Stomach smooth muscle (tissue), 2 donors: ENCODE results near the gene SNED1.

Experiments
- H3K27ac ChIP-seq: one replicate; pipeline ENCODE4 v1.7.0; 2013; ENCODE audit warnings: mild to moderate bottlenecking, low read length, inconsistent platforms
- H3K27me3 ChIP-seq, 2 donors: one replicate each; pipeline ENCODE4 v1.7.0; 2013; ENCODE audit warnings: low read length in 2 of 2; ENCODE audit not compliant: insufficient read depth in 2 of 2, control insufficient read depth in 1 of 2
- H3K36me3 ChIP-seq, 2 donors: one replicate each; pipeline ENCODE4 v1.7.0; 2013; ENCODE audit warnings: low read length in 2 of 2; ENCODE audit not compliant: control insufficient read depth in 2 of 2, insufficient read depth in 2 of 2
- H3K4me1 ChIP-seq: one replicate; pipeline ENCODE4 v1.7.0; 2013; ENCODE audit warnings: low read length; ENCODE audit not compliant: control insufficient read depth, insufficient read depth
- H3K4me3 ChIP-seq, 2 donors: one replicate each; pipeline ENCODE4 v1.7.0; 2013; ENCODE audit warnings: low read length in 2 of 2
- H3K9ac ChIP-seq, 2 donors: one replicate each; pipeline ENCODE4 v1.7.0; 2013; ENCODE audit warnings: low read length in 2 of 2, mild to moderate bottlenecking in 1 of 2
- H3K9me3 ChIP-seq, 2 donors: one replicate each; pipeline ENCODE4 v1.7.0; 2013; ENCODE audit warnings: low read length in 2 of 2; ENCODE audit not compliant: control insufficient read depth in 2 of 2
- donor health status: healthy.
- donor health status: Pancreatic carcinoma.

SNED1 gene

GRCh38 chr2:241048149-241048948, 49.9 kb downstream of the SNED1 start:
- H3K4me1 ChIP-seq, result no peaks in the 10 kb centered on the region
- H3K27ac ChIP-seq, result no peak overlapping the region
- H3K4me3 ChIP-seq, result no peak overlapping the region
- H3K36me3 ChIP-seq, result no peaks in the 10 kb centered on the region
- no peak overlapping the region for H3K9ac ChIP-seq
- no peaks in the 10 kb centered on the region for H3K27me3 ChIP-seq
- H3K9me3 ChIP-seq, result peaks cover 5 to 10% of the 10 kb centered on the region in 2 donors

- Histone ChIP-seq H3K36me3 (no peaks in the 10 kb centered on the region), H3K4me1 (no peaks in the 10 kb centered on the region), H3K9ac (no peak overlapping the region), H3K27me3 (no peaks in the 10 kb centered on the region), H3K27ac (no peak overlapping the region), H3K9me3 (peaks cover 5 to 10% of the 10 kb centered on the region in 2 donors), H3K4me3 (no peak overlapping the region)
Observed at GRCh38 chr2:241048949-241049343, 50.5 kb downstream of the SNED1 start.

- Histone ChIP-seq H3K9me3 (peaks cover 0 to 3% of the 10 kb centered on the region in 2 donors), H3K9ac (no peak overlapping the region), H3K36me3 (no peaks in the 10 kb centered on the region), H3K27ac (no peak overlapping the region), H3K4me1 (no peaks in the 10 kb centered on the region), H3K27me3 (no peaks in the 10 kb centered on the region), H3K4me3 (no peak overlapping the region)
Observed at GRCh38 chr2:241049739-241050623, 51.6 kb downstream of the SNED1 start.

- no peak overlapping the region for H3K27ac ChIP-seq
- H3K4me3 ChIP-seq, result no peak overlapping the region
- no peaks in the 10 kb centered on the region for H3K27me3 ChIP-seq
- H3K4me1 ChIP-seq, result no peaks in the 10 kb centered on the region
- no peak overlapping the region for H3K9ac ChIP-seq
- H3K36me3 ChIP-seq, result no peaks in the 10 kb centered on the region
- peaks cover 0 to 3% of the 10 kb centered on the region in 2 donors for H3K9me3 ChIP-seq
Observed at GRCh38 chr2:241050624-241051577, 52.5 kb downstream of the SNED1 start.

- Histone ChIP-seq H3K9ac (no peak overlapping the region), H3K4me1 (no peaks in the 10 kb centered on the region), H3K4me3 (no peak overlapping the region), H3K36me3 (no peaks in the 10 kb centered on the region), H3K27ac (no peak overlapping the region), H3K9me3 (no peaks in the 10 kb centered on the region), H3K27me3 (no peaks in the 10 kb centered on the region)
Observed at GRCh38 chr2:241051578-241052487, 53.4 kb downstream of the SNED1 start.

GRCh38 chr2:241052677-241053360, 54.4 kb downstream of the SNED1 start:
- no peaks in the 10 kb centered on the region for H3K36me3 ChIP-seq
- H3K27me3 ChIP-seq, result no peaks in the 10 kb centered on the region
- H3K4me3 ChIP-seq, result no peak overlapping the region
- no peak overlapping the region for H3K9ac ChIP-seq
- H3K9me3 ChIP-seq, result no peaks in the 10 kb centered on the region
- H3K4me1 ChIP-seq, result no peaks in the 10 kb centered on the region
- H3K27ac ChIP-seq, result no peak overlapping the region

- Histone ChIP-seq H3K27me3 (no peaks in the 10 kb centered on the region), H3K27ac (no peak overlapping the region), H3K4me1 (no peaks in the 10 kb centered on the region), H3K36me3 (no peaks in the 10 kb centered on the region), H3K9ac (no peak overlapping the region), H3K4me3 (no peak overlapping the region), H3K9me3 (no peaks in the 10 kb centered on the region)
Observed at GRCh38 chr2:241053576-241054251, 55.3 kb downstream of the SNED1 start.

GRCh38 chr2:241061275-241061674, 62.9 kb downstream of the SNED1 start:
- Histone ChIP-seq H3K27me3 (peaks cover 11 to 22% of the 10 kb centered on the region in 2 donors), H3K9me3 (no peaks in the 10 kb centered on the region), H3K27ac (no peak overlapping the region), H3K9ac (no peak overlapping the region), H3K4me1 (no peaks in the 10 kb centered on the region), H3K4me3 (no peak overlapping the region), H3K36me3 (no peaks in the 10 kb centered on the region)
